Keratinocyte (primary cell): ENCODE measurements around the gene CLDN18. TPM values are rescaled to one million over a fixed set of nuclear protein-coding genes. Genes with fewer than 3 reads are reported as not detected.

Experiments
- DNase-seq: peaks from one replicate; pipeline ENCODE4 v3.0.0-alpha.2; 2011; ENCODE audit warnings: low read depth, missing footprints, low spot score
- FAIRE-seq: peaks from 2 replicates; lab custom pipeline; 2011; peaks lifted over from hg19 to GRCh38; lab: Jason Lieb, UNC
- H2AFZ ChIP-seq: 2 replicates; pipeline ENCODE4 v1.6.0; 2012; ENCODE audit warnings: low read length, control low read depth, inconsistent platforms; ENCODE audit not compliant: control insufficient read depth
- H3K27ac ChIP-seq: 2 replicates; pipeline ENCODE4 v1.5.1; 2011; ENCODE audit warnings: low read length; ENCODE audit not compliant: control insufficient read depth, insufficient read depth
- H3K27me3 ChIP-seq: 3 replicates; pipeline ENCODE4 v1.6.0; 2011; ENCODE audit warnings: low read length; ENCODE audit not compliant: control insufficient read depth, insufficient read depth; ENCODE audit errors: extremely low read depth
- H3K36me3 ChIP-seq, 2 experiments: 2 replicates in 1 of 2; 3 replicates in 1 of 2; pipeline ENCODE4 v1.5.1; 2011; ENCODE audit warnings: low read length in 2 of 2, mild to moderate bottlenecking in 1 of 2; ENCODE audit not compliant: control insufficient read depth in 2 of 2, insufficient read depth in 2 of 2; ENCODE audit errors: extremely low read depth in 1 of 2
- H3K4me1 ChIP-seq: 3 replicates; pipeline ENCODE4 v1.5.1; 2011; ENCODE audit warnings: low read length; ENCODE audit not compliant: control insufficient read depth, insufficient read depth; ENCODE audit errors: extremely low read depth
- H3K4me2 ChIP-seq: 3 replicates; pipeline ENCODE4 v1.6.0; 2011; ENCODE audit warnings: low read depth, low read length; ENCODE audit not compliant: control insufficient read depth, insufficient read depth; ENCODE audit errors: extremely low read depth
- H3K4me3 ChIP-seq, 3 experiments: fragments of 200-600 bp in 1 of 3; sonication (generic) in 1 of 3; 2 replicates in 2 of 3; 3 replicates in 1 of 3; pipeline ENCODE4 v1.5.1; 2011 to 2016; ENCODE audit warnings: low read length in 3 of 3, mild to moderate bottlenecking in 3 of 3, control low read depth in 2 of 3, inconsistent platforms in 1 of 3, low read depth in 1 of 3, mixed read lengths in 1 of 3, mixed run types in 1 of 3, moderate library complexity in 1 of 3; ENCODE audit not compliant: control insufficient read depth in 2 of 3, insufficient read depth in 2 of 3; ENCODE audit errors: extremely low read depth in 1 of 3
- H3K79me2 ChIP-seq: 2 replicates; pipeline ENCODE4 v1.6.0; 2012; ENCODE audit warnings: low read length; ENCODE audit not compliant: control insufficient read depth, insufficient read depth
- H3K9ac ChIP-seq: 3 replicates; pipeline ENCODE4 v1.6.0; 2011; ENCODE audit warnings: low read length; ENCODE audit not compliant: control insufficient read depth, insufficient read depth; ENCODE audit errors: extremely low read depth
- H3K9me1 ChIP-seq: 3 replicates; pipeline ENCODE4 v1.6.0; 2011; ENCODE audit warnings: low read length; ENCODE audit not compliant: control insufficient read depth, insufficient read depth; ENCODE audit errors: extremely low read depth
- H3K9me3 ChIP-seq: 2 replicates; pipeline ENCODE4 v1.5.1; 2012; ENCODE audit warnings: low read depth, low read length; ENCODE audit not compliant: control insufficient read depth
- H4K20me1 ChIP-seq: 3 replicates; pipeline ENCODE4 v1.6.0; 2011; ENCODE audit warnings: low read length; ENCODE audit not compliant: control insufficient read depth, insufficient read depth; ENCODE audit errors: extremely low read depth
- CTCF ChIP-seq, 3 experiments: IDR thresholded peaks in 1 of 3; conservative IDR thresholded peaks in 1 of 3; optimal IDR thresholded peaks in 1 of 3; 2 replicates in 2 of 3; 3 replicates in 1 of 3; pipeline versions ENCODE3 to v1.5.1; 2011; ENCODE audit warnings: low read length in 3 of 3, mild to moderate bottlenecking in 3 of 3, moderate library complexity in 2 of 3, control low read depth in 1 of 3, inconsistent platforms in 1 of 3; ENCODE audit not compliant: insufficient read depth in 2 of 3; ENCODE audit errors: extremely low read depth in 1 of 3
- EZH2 ChIP-seq: IDR thresholded peaks from one replicate; pipeline ENCODE4 v1.6.1; 2012; ENCODE audit warnings: inconsistent platforms, mild to moderate bottlenecking, low read length, moderate library complexity
- dilution Hi-C: fragments of 300-500 bp; cut with MboI; formaldehyde crosslinking; loops from one replicate; pipeline ENCODE4 v1.7.0; 2020; ENCODE audit warnings: low sequenced_read_pairs; ENCODE audit not compliant: extremely low pct_ligation_motif_present
- polyA plus RNA-seq, 5 experiments: library from polyadenylated mRNA; depleted of rRNA in 3 of 5; stranded (reverse) in 3 of 5; stranded (forward) in 1 of 5; unstranded in 1 of 5; fragments of >200 nt; gene quantifications; 1 replicate in 1 of 5; 2 replicates in 3 of 5; 3 replicates in 1 of 5; pipeline versions ENCODE4 v1.2.1 to v1.2.3, GENCODE V29; 2011 to 2012; ENCODE audit warnings: missing spikeins in 2 of 5, low read depth in 1 of 5, low replicate concordance in 1 of 5

Gene CLDN18
- polyA plus RNA-seq, 1 donor (not counting 4 experiments of a cell fraction or from before 2014, with no cell fraction given): not detected

- no peak for FAIRE-seq
Measured at GRCh38 chr3:138062626-138063025, 52.7 kb downstream of the CLDN18 start.

GRCh38 chr3:138063416-138063815 is 53.5 kb downstream of the CLDN18 start:
- TF ChIP-seq CTCF (optimal IDR thresholded peaks at IDR 0.05 in 1 of 3, IDR thresholded peaks at IDR 0.05 in 1 of 3, conservative IDR thresholded peaks at IDR 0.05 in 1 of 3; ENCODE audit: extremely low read depth in 1 of 3, insufficient read depth in 2 of 3, low read length in 3 of 3) (no peak), EZH2 (no peak)
- Histone ChIP-seq H3K4me3 (no peak overlapping the region), H3K9me1 (no peaks in the 10 kb centered on the region), H4K20me1 (no peaks in the 10 kb centered on the region), H3K27ac (no peak overlapping the region), H3K9ac (no peak overlapping the region), H3K27me3 (no peaks in the 10 kb centered on the region), H3K4me1 (no peaks in the 10 kb centered on the region), H3K36me3 (peaks cover 0 to 5% of the 10 kb centered on the region in 2 experiments), H3K4me2 (no peak overlapping the region), H2AFZ (no peak overlapping the region), H3K79me2 (no peaks in the 10 kb centered on the region), H3K9me3 (no peaks in the 10 kb centered on the region)
- dilution Hi-C loops: no loop called here
- FAIRE-seq: no peak
- DNase-seq: no peak

More at GRCh38 chr3:138062626-138063025, 52.7 kb downstream of the CLDN18 start:
- Histone ChIP-seq H3K9ac (no peak overlapping the region), H3K9me1 (no peaks in the 10 kb centered on the region), H3K27ac (no peak overlapping the region), H4K20me1 (no peaks in the 10 kb centered on the region), H3K79me2 (no peaks in the 10 kb centered on the region), H3K4me1 (no peaks in the 10 kb centered on the region), H3K9me3 (no peaks in the 10 kb centered on the region), H2AFZ (no peak overlapping the region), H3K4me2 (no peak overlapping the region), H3K4me3 (no peak overlapping the region), H3K27me3 (no peaks in the 10 kb centered on the region), H3K36me3 (peaks cover 0 to 5% of the 10 kb centered on the region in 2 experiments)
- DNase-seq: no peak
- dilution Hi-C loops: no loop called here
- TF ChIP-seq CTCF (optimal IDR thresholded peaks at IDR 0.05 in 1 of 3, IDR thresholded peaks at IDR 0.05 in 1 of 3, conservative IDR thresholded peaks at IDR 0.05 in 1 of 3; ENCODE audit: extremely low read depth in 1 of 3, insufficient read depth in 2 of 3, low read length in 3 of 3) (no peak), EZH2 (no peak)
